Measurements from ENCODE around the gene DENND4B. TPM values are rescaled to one million over a fixed set of nuclear protein-coding genes. Genes with fewer than 3 reads are reported as not detected.

DENND4B gene
- total RNA-seq, 2 experiments from 2014 or later: 102 to 107 TPM

- peaks cover 54% of the 10 kb centered on the region for H3K36me3 Mint-ChIP-seq (ENCODE audit: low read depth)
- peaks cover 6% of the 10 kb centered on the region for H3K4me1 Mint-ChIP-seq (ENCODE audit: low read depth)
- no peak overlapping the region for H3K4me3 Mint-ChIP-seq
- intact Hi-C loops (cut with micrococcal nuclease): no loop called here
- no peak for ATAC-seq
- no peak for DNase-seq
- POLR2A ChIA-PET: interaction anchor here (1.5 to 3.6 kb wide), 2 partner anchors 9 to 14 kb away, joined by 5 to 17 read pairs; no protein-coding TSS in a partner anchor
- CTCF ChIA-PET: no interaction called here
- no peak overlapping the region for H3K27ac Mint-ChIP-seq
- no peak for TF ChIP-seq CTCF (IDR thresholded peaks at IDR 0.05)
- no peaks in the 10 kb centered on the region for H3K27me3 Mint-ChIP-seq
- H3K9me3 Mint-ChIP-seq: no peaks in the 10 kb centered on the region
Measured at GRCh38 chr1:153937331-153937730, 9.2 kb downstream of the DENND4B start.

- DNase-seq: no peak
- peaks cover 6% of the 10 kb centered on the region for H3K4me1 Mint-ChIP-seq (ENCODE audit: low read depth)
- no peak overlapping the region for H3K4me3 Mint-ChIP-seq
- H3K36me3 Mint-ChIP-seq (ENCODE audit: low read depth): peaks cover 52% of the 10 kb centered on the region
- H3K27me3 Mint-ChIP-seq: no peaks in the 10 kb centered on the region
- TF ChIP-seq CTCF (IDR thresholded peaks at IDR 0.05): no peak
- CTCF ChIA-PET: no interaction called here
- ATAC-seq: no peak
- intact Hi-C loops (cut with micrococcal nuclease): no loop called here
- H3K27ac Mint-ChIP-seq: peak overlapping the region; percentile 13
- POLR2A ChIA-PET: interaction anchor here (0.9 to 1.5 kb wide), 2 partner anchors 13 to 27 kb away, joined by 3 to 5 read pairs; partner anchors contain the start of gene SLC39A1
- H3K9me3 Mint-ChIP-seq: no peaks in the 10 kb centered on the region
Measured at GRCh38 chr1:153936011-153936802, 10.3 kb downstream of the DENND4B start.

- Mint-ChIP-seq H3K9me3 (no peaks in the 10 kb centered on the region), H3K36me3 (ENCODE audit: low read depth) (peaks cover 42% of the 10 kb centered on the region), H3K4me1 (ENCODE audit: low read depth) (peaks cover under 1% of the 10 kb centered on the region), H3K27ac (no peak overlapping the region), H3K27me3 (no peaks in the 10 kb centered on the region), H3K4me3 (no peak overlapping the region)
- ChIA-PET CTCF (interaction anchor here (1.0 kb wide), 1 partner anchor 12 kb away, joined by 3 read pairs; no protein-coding TSS in a partner anchor), POLR2A (interaction anchor here (0.8 to 1.7 kb wide), 5 partner anchors 9 to 15 kb away, joined by 3 to 13 read pairs (median 4); no protein-coding TSS in a partner anchor)
- intact Hi-C loops (cut with micrococcal nuclease): no loop called here
- DNase-seq: no peak
- no peak for ATAC-seq
- no peak for TF ChIP-seq CTCF (IDR thresholded peaks at IDR 0.05)
Measured at GRCh38 chr1:153934746-153935145, 11.8 kb downstream of the DENND4B start.

GRCh38 chr1:153933955-153934354 lies 12.6 kb downstream of the DENND4B start:
- ChIA-PET POLR2A (interaction anchor here (1.2 to 1.7 kb wide), 4 partner anchors 10 to 14 kb away, joined by 3 to 13 read pairs (median 5); no protein-coding TSS in a partner anchor), CTCF (no interaction called here)
- H3K27me3 Mint-ChIP-seq: no peaks in the 10 kb centered on the region
- H3K27ac Mint-ChIP-seq: no peak overlapping the region
- peaks cover 40% of the 10 kb centered on the region for H3K36me3 Mint-ChIP-seq (ENCODE audit: low read depth)
- no peaks in the 10 kb centered on the region for H3K9me3 Mint-ChIP-seq
- intact Hi-C loops (cut with micrococcal nuclease): no loop called here
- peaks cover 1% of the 10 kb centered on the region for H3K4me1 Mint-ChIP-seq (ENCODE audit: low read depth)
- no peak overlapping the region for H3K4me3 Mint-ChIP-seq
- DNase-seq (no peak), ATAC-seq (no peak)
- TF ChIP-seq CTCF (IDR thresholded peaks at IDR 0.05): no peak

GRCh38 chr1:153933430-153933829 lies 13.1 kb downstream of the DENND4B start:
- Mint-ChIP-seq H3K27ac (no peak overlapping the region), H3K36me3 (ENCODE audit: low read depth) (peaks cover 37% of the 10 kb centered on the region)
- CTCF ChIA-PET: no interaction called here

More at GRCh38 chr1:153933430-153933829, 13.1 kb downstream of the DENND4B start:
- peaks cover 7% of the 10 kb centered on the region for H3K4me1 Mint-ChIP-seq (ENCODE audit: low read depth)
- H3K27me3 Mint-ChIP-seq: no peaks in the 10 kb centered on the region
- TF ChIP-seq CTCF (IDR thresholded peaks at IDR 0.05): no peak
- POLR2A ChIA-PET: interaction anchor here (3.5 kb wide), 1 partner anchor 11 kb away, joined by 13 read pairs; the partner anchor contains the start of gene GATAD2B
- DNase-seq (no peak), ATAC-seq (no peak)
- H3K9me3 Mint-ChIP-seq: no peaks in the 10 kb centered on the region
- H3K4me3 Mint-ChIP-seq: no peak overlapping the region
- intact Hi-C loops (cut with micrococcal nuclease): no loop called here

Data from activated CD8-positive, alpha-beta T cell treated with anti-CD3 and anti-CD28 coated beads for 36 hours (primary cell).